ENCODE results near the gene CERCAM. TPM values are rescaled to one million over a fixed set of nuclear protein-coding genes. Genes with fewer than 3 reads are reported as not detected.

Gene CERCAM
- total and polyA plus RNA-seq, 4 donors: 27.5 to 74.1 (median 40.5) TPM

Other genes with a start within 250 kb of the CERCAM start
- 10 to 100 TPM; 18.5 to 47.8 TPM for gene CIZ1, start 229.3 kb upstream of the CERCAM start, total RNA-seq
- gene CIZ1, start 229.3 kb upstream of the CERCAM start, polyA plus RNA-seq (ENCODE audit: insufficient read length in 2 of 2): 100 to 1,000 TPM; 134 to 157 TPM
- 100 to 1,000 TPM in 1 of 2 donors, 10 to 100 TPM in 1; 44.6 to 181 TPM for gene DNM1, start 217.5 kb upstream of the CERCAM start, total RNA-seq
- 100 to 1,000 TPM; 265 to 410 TPM for gene DNM1, start 217.5 kb upstream of the CERCAM start, polyA plus RNA-seq (ENCODE audit: insufficient read length in 2 of 2)
- gene GOLGA2, start 144.8 kb upstream of the CERCAM start, total RNA-seq: 10 to 100 TPM; 70.6 to 95.8 TPM
- gene GOLGA2, start 144.8 kb upstream of the CERCAM start, polyA plus RNA-seq (ENCODE audit: insufficient read length in 2 of 2): 100 to 1,000 TPM in 1 of 2 donors, 10 to 100 TPM in 1; 76.2 to 119 TPM
- gene SWI5, start 144.6 kb upstream of the CERCAM start, total RNA-seq: 10 to 100 TPM; 14.1 to 41.2 TPM
- gene SWI5, start 144.6 kb upstream of the CERCAM start, polyA plus RNA-seq (ENCODE audit: insufficient read length in 2 of 2): 10 to 100 TPM; 22.6 to 27.5 TPM
- 10 to 100 TPM; 20.5 to 34.8 TPM for gene TRUB2, start 98.4 kb upstream of the CERCAM start, total RNA-seq
- gene TRUB2, start 98.4 kb upstream of the CERCAM start, polyA plus RNA-seq (ENCODE audit: insufficient read length in 2 of 2): 10 to 100 TPM; 44.7 to 46.3 TPM
- gene COQ4, start 98.0 kb upstream of the CERCAM start, total RNA-seq: 10 to 100 TPM; 20.6 to 60.4 TPM
- gene COQ4, start 98.0 kb upstream of the CERCAM start, polyA plus RNA-seq (ENCODE audit: insufficient read length in 2 of 2): 10 to 100 TPM; 73.0 to 94.9 TPM
- gene SLC27A4, start 80.3 kb upstream of the CERCAM start, total RNA-seq: 10 to 100 TPM; 23.1 to 36.3 TPM
- gene SLC27A4, start 80.3 kb upstream of the CERCAM start, polyA plus RNA-seq (ENCODE audit: insufficient read length in 2 of 2): 10 to 100 TPM; 53.7 to 56.8 TPM
- gene URM1, start 49.5 kb upstream of the CERCAM start, total RNA-seq: 10 to 100 TPM; 28.4 to 47.2 TPM
- 10 to 100 TPM; 79.4 to 80.6 TPM for gene URM1, start 49.5 kb upstream of the CERCAM start, polyA plus RNA-seq (ENCODE audit: insufficient read length in 2 of 2)
- gene ODF2, start 35.1 kb downstream of the CERCAM start, total RNA-seq: 10 to 100 TPM; 21.2 to 56.3 TPM
- 10 to 100 TPM; 44.1 to 67.8 TPM for gene ODF2, start 35.1 kb downstream of the CERCAM start, polyA plus RNA-seq (ENCODE audit: insufficient read length in 2 of 2)
- 10 to 100 TPM; 14.8 to 27.8 TPM for gene GLE1, start 83.9 kb downstream of the CERCAM start, total RNA-seq
- gene GLE1, start 83.9 kb downstream of the CERCAM start, polyA plus RNA-seq (ENCODE audit: insufficient read length in 2 of 2): 10 to 100 TPM; 20.8 to 21.1 TPM
- gene SPTAN1, start 131.7 kb downstream of the CERCAM start, total RNA-seq: 100 to 1,000 TPM; 523 to 740 TPM
- gene SPTAN1, start 131.7 kb downstream of the CERCAM start, polyA plus RNA-seq (ENCODE audit: insufficient read length in 2 of 2): 1,000 to 10,000 TPM; 1,013 to 1,193 TPM
- 10 to 100 TPM; 23.0 to 65.3 TPM for gene DYNC2I2, start 236.0 kb downstream of the CERCAM start, total RNA-seq
- gene DYNC2I2, start 236.0 kb downstream of the CERCAM start, polyA plus RNA-seq (ENCODE audit: insufficient read length in 2 of 2): 10 to 100 TPM; 62.9 to 63.1 TPM

All from spinal cord (tissue), 4 donors.